HUES64 (cell line): ENCODE measurements around the gene ENO3.

ENCODE experiments used
- H3K27ac ChIP-seq: 2 replicates; pipeline ENCODE4 v1.7.0; 2013; ENCODE audit warnings: low read depth, low read length, inconsistent platforms
- H3K27me3 ChIP-seq: 2 replicates; pipeline ENCODE4 v1.6.1; 2013; ENCODE audit warnings: mild to moderate bottlenecking, low read length; ENCODE audit not compliant: insufficient read depth
- H3K36me3 ChIP-seq: 2 replicates; pipeline ENCODE4 v1.6.1; 2013; ENCODE audit warnings: mild to moderate bottlenecking, low read length; ENCODE audit not compliant: insufficient read depth
- H3K4me1 ChIP-seq: 2 replicates; pipeline ENCODE4 v1.6.1; 2013; ENCODE audit warnings: mild to moderate bottlenecking, low read length, moderate library complexity; ENCODE audit not compliant: insufficient read depth
- H3K4me3 ChIP-seq: 2 replicates; pipeline ENCODE4 v1.5.1; 2013; ENCODE audit warnings: mild to moderate bottlenecking, low read length, moderate library complexity
- H3K9ac ChIP-seq: 2 replicates; pipeline ENCODE4 v1.6.1; 2013; ENCODE audit warnings: mild to moderate bottlenecking, low read depth, low read length
- H3K9me3 ChIP-seq: 2 replicates; pipeline ENCODE4 v1.6.1; 2013; ENCODE audit warnings: low read depth, low read length; ENCODE audit not compliant: insufficient read depth
- WGBS: fragments of 150-250, 120-280 bp; methylation state at CpG from one replicate; pipeline ENCODE4 v1.1.7; 2013; ENCODE audit warnings: missing lambda C conversion rate; 5-methylcytosine and 5-hydroxymethylcytosine counted together

The ENO3 gene

GRCh38 chr17:4978726-4979125 is 27.8 kb downstream of the ENO3 start:
- H3K27me3 ChIP-seq = peaks cover 39% of the 10 kb centered on the region
- H3K36me3 ChIP-seq = 0 out of 2 replicates have a peak, but pooled peaks cover 5% of the 10 kb centered on the region
- H3K9ac ChIP-seq = no peak overlapping the region
- no peaks in the 10 kb centered on the region for H3K9me3 ChIP-seq
- H3K4me3 ChIP-seq = no peak overlapping the region
- H3K27ac ChIP-seq = no peak overlapping the region
- no peaks in the 10 kb centered on the region for H3K4me1 ChIP-seq

GRCh38 chr17:4980644-4981216 is 29.8 kb downstream of the ENO3 start:
- H3K4me1 ChIP-seq = no peaks in the 10 kb centered on the region
- H3K4me3 ChIP-seq = no peak overlapping the region
- H3K27ac ChIP-seq = no peak overlapping the region
- 59% methylated on average over 4 of the region's 6 CpGs for WGBS
- no peak overlapping the region for H3K9ac ChIP-seq
- H3K9me3 ChIP-seq = no peaks in the 10 kb centered on the region
- H3K36me3 ChIP-seq = 0 out of 2 replicates have a peak, but pooled peaks cover 5% of the 10 kb centered on the region
- H3K27me3 ChIP-seq = peaks cover 23% of the 10 kb centered on the region

- 72% methylated on average over 5 of the region's 5 CpGs for WGBS
- H3K27me3 ChIP-seq = peaks cover 15% of the 10 kb centered on the region
- no peaks in the 10 kb centered on the region for H3K4me1 ChIP-seq
- H3K27ac ChIP-seq = no peak overlapping the region
- H3K9ac ChIP-seq = no peak overlapping the region
- 0 out of 2 replicates have a peak, but pooled peaks cover 4% of the 10 kb centered on the region for H3K36me3 ChIP-seq
- no peaks in the 10 kb centered on the region for H3K9me3 ChIP-seq
- no peak overlapping the region for H3K4me3 ChIP-seq
These were observed 31.4 kb downstream of the ENO3 start for GRCh38 chr17:4982305-4982704.

GRCh38 chr17:4986403-4986802 is 35.5 kb downstream of the ENO3 start:
- Histone ChIP-seq H3K9ac (no peak overlapping the region), H3K4me1 (peaks cover 9% of the 10 kb centered on the region; the same call in 1 of the 2 replicates), H3K27ac (no peak overlapping the region), H3K9me3 (no peaks in the 10 kb centered on the region), H3K4me3 (peak overlapping the region; percentile 71; the same call in 1 of the 2 replicates), H3K27me3 (peaks cover 11% of the 10 kb centered on the region; the same call in 1 of the 2 replicates), H3K36me3 (no peaks in the 10 kb centered on the region)
- 83% methylated on average over 5 of the region's 5 CpGs for WGBS

- Histone ChIP-seq H3K36me3 (no peaks in the 10 kb centered on the region), H3K27ac (no peak within 1 kb of the TSS; the same call in 1 of the 2 replicates), H3K9ac (peak within 1 kb of the TSS; percentile 18), H3K4me1 (peaks cover 9% of the 10 kb centered on the region; the same call in 1 of the 2 replicates), H3K4me3 (peak within 1 kb of the TSS; percentile 71), H3K9me3 (no peaks in the 10 kb centered on the region), H3K27me3 (peaks cover 11% of the 10 kb centered on the region; the same call in 1 of the 2 replicates)
- WGBS = 2% methylated on average over 78 of the region's 78 CpGs
These were observed 36.2 kb downstream of the ENO3 start, which contains the start of gene CAMTA2 for GRCh38 chr17:4986951-4987766. Gene CAMTA2 (minus strand): TSS chr17:4987675. CDS start chr17:4986222, 1,453 bp downstream.

DNA sequence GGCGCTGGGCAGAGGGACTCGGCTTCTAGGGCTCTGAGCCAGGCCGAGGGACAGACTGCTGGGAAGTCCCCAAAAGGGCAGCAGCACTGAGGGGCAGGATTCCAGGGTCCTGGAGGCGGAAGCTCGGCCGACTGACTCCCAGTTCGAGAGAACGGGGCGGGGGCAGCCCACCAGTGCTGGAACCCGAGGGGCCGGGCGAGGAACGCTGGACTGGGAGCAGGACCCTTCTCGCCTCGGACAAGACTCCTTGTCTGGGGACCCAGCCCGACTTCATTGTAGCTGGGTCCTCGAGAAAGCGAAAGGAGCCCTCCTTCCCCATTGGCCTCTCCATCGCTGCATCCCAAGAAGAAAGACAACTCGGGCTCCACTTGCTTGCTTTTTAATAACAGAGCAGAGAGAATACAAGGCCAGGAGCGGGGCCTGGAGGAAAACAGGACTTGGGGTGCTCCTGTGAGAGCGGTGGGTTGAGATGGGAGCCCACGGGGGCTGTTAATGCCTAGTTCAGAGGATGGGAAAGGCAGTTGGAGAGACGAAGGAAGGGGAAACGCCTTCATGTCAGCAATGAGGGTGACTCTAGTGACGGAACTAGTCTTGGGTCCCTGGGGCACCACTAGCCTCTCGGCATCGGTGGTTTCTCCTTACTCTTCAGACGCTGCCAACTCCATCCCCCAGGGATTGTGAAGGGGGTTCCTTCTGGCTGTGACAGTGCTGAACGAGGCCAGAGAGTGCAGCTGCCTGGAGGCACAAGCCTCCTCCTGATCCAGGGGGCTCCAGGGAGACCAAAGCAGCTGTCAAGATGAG is 37.0 kb downstream of the ENO3 start:
- peaks cover 11% of the 10 kb centered on the region; the same call in 1 of the 2 replicates for H3K27me3 ChIP-seq
- no peaks in the 10 kb centered on the region for H3K36me3 ChIP-seq
- peaks cover 9% of the 10 kb centered on the region; the same call in 1 of the 2 replicates for H3K4me1 ChIP-seq
- 26% methylated on average over 30 of the region's 30 CpGs for WGBS
- H3K9me3 ChIP-seq = no peaks in the 10 kb centered on the region
- H3K9ac ChIP-seq = peak overlapping the region; percentile 18; the same call in 1 of the 2 replicates
- peak overlapping the region; percentile 71 for H3K4me3 ChIP-seq
- no peak overlapping the region for H3K27ac ChIP-seq

DNA sequence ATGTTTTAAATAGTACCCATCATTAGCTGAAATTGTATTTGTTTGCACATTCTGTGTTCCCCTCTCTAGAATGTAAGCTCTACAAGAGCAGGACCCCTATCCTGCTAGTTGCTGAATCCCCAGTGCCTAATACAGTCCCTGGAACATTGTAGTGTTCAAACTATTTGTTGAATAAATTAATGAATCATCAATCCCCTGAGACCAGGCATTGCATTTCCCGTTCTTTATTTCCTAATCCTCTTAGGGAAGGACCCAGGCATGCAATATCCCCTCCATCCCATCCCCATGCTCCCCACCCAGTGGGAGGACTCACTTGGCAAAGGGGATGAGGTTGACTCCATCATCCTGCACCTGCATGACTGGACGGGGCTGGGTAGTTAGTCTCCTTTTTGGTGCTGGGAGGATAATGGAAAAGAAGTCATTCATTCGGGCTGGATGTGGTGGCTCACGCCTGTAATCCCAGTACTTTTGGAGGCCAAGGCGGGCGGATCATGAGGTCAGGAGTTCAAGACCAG is 43.2 kb downstream of the ENO3 start:
- Histone ChIP-seq H3K27ac (no peak overlapping the region), H3K36me3 (no peaks in the 10 kb centered on the region), H3K9ac (no peak overlapping the region), H3K4me3 (no peak overlapping the region), H3K4me1 (peaks cover 2% of the 10 kb centered on the region), H3K27me3 (peaks cover 22% of the 10 kb centered on the region), H3K9me3 (no peaks in the 10 kb centered on the region)
- WGBS = 92% methylated on average over 6 of the region's 6 CpGs

- no peaks in the 10 kb centered on the region for H3K9me3 ChIP-seq
- H3K9ac ChIP-seq = peak within 1 kb of the TSS; percentile 77
- peak within 1 kb of the TSS; percentile 62 for H3K4me3 ChIP-seq
- peaks cover 20% of the 10 kb centered on the region for H3K27me3 ChIP-seq
- peak within 1 kb of the TSS; percentile 93 for H3K27ac ChIP-seq
- H3K4me1 ChIP-seq = peaks cover 12% of the 10 kb centered on the region
- under 1% methylated on average over 93 of the region's 93 CpGs for WGBS
- H3K36me3 ChIP-seq = peaks cover 20% of the 10 kb centered on the region
These were observed 46.5 kb downstream of the ENO3 start, which contains the start of the genes INCA1 and KIF1C for GRCh38 chr17:4997302-4998026. Gene INCA1 (minus strand): TSS chr17:4997522. CDS start chr17:4994437, 3,085 bp downstream. Gene KIF1C (plus strand): TSS chr17:4997950. CDS start chr17:5000247, 2,297 bp downstream.

GRCh38 chr17:4998027-4998731 is 47.3 kb downstream of the ENO3 start:
- peaks cover 12% of the 10 kb centered on the region for H3K4me1 ChIP-seq
- H3K9ac ChIP-seq = peak overlapping the region; percentile 60
- H3K27ac ChIP-seq = peak overlapping the region; percentile 77
- H3K4me3 ChIP-seq = peak overlapping the region; percentile 62
- no peaks in the 10 kb centered on the region for H3K9me3 ChIP-seq
- H3K36me3 ChIP-seq = peaks cover 26% of the 10 kb centered on the region
- WGBS = under 1% methylated on average over 55 of the region's 55 CpGs
- peaks cover 20% of the 10 kb centered on the region for H3K27me3 ChIP-seq
